Fibroblast of gingiva (primary cell): ENCODE data around the gene SEMG1.

Experiments
- DNase-seq: peaks from one replicate; pipeline ENCODE4 v3.0.0-alpha.2; 2011; ENCODE audit warnings: low read depth

SEMG1 gene

GRCh38 chr20:45221076-45221475 is 14.2 kb downstream of the SEMG1 start, which contains the start of gene SEMG2:
SEMG2 (plus strand) TSS chr20:45221373; CDS start chr20:45221390, 17 bp downstream.
- no peak for DNase-seq

- no peak for DNase-seq
These were observed 16.3 kb downstream of the SEMG1 start for GRCh38 chr20:45223136-45223535.

DNA sequence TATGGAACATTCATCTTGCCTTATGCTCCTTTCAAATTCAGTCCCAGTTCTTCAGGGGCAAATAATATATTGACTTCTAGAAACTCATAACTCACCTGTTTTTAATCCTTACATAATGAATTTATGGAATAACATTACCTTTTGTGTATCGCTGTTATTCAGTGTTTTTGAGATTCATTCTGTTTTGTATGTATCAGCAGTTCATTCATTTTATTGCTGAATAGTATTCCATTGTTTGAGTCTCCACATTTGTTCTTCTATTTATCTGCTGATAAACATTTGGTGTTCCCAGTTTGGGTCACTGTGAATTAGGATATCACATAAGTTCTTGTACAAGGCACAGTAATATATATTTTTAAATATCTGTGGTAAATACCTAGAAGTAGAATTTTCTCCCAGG is 19.5 kb downstream of the SEMG1 start:
- no peak for DNase-seq

GRCh38 chr20:45229264-45230056 is 22.6 kb downstream of the SEMG1 start:
- no peak for DNase-seq

GRCh38 chr20:45230631-45231030 is 23.8 kb downstream of the SEMG1 start:
- DNase-seq = no peak

DNA sequence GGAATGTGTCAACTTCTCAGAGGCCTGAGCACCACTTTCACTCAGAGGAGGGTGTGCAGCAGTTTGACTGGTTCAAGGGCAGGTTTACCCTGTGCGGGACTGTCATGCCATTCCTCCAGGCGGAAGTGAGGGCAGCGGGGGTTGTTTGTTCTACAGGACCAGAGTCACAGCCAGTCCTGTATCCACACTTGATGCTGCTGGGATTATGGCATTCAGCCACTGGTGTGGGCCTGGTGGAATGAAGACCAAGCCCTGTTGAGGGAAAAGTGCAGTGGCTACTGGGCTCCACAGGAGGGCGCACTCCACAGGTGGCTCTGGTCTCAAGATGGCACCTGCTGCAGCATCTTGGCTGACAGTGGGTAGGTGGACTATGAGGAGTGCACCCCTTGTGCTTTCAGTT is 29.2 kb downstream of the SEMG1 start:
- no peak for DNase-seq

DNA sequence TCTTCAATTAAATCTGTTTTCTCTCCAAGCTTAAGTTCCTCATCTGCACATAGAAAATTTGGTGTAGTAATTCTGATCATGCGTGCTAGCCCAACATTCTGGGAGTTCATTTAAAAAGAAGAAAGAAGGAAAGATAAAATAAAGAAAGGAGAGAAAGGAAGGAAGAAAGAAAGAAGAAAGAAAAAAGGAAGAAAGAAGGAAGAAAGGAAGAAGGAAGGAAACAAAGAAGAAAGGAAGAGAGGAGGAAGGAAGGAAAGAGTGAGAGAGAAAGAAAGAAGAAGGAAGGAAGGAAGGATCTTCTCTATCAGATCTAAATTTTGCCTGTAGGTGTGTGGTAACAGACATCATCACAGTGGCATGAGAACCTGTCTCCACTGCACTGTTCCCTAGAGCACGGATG is 31.3 kb downstream of the SEMG1 start:
- no peak for DNase-seq

DNA sequence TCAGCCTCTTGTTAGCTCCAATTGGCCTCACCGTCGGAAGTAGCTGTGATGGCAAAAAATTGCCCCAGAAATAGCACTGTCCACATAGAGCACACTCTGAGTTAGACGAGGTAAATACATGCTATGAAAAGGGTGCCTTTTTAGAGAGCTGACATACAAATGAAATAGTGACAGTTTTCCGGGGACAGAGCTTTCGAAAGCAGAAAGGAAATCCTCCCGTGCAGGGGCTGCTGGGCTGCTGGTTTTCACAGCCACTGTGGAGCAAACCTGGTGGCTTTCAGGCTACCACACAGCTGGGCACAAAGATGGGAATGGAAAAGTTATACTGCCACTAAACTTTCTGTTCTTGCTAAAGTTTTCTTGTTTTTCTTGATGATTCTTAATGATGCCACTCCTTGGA is 39.3 kb downstream of the SEMG1 start:
- DNase-seq = no peak

- DNase-seq = no peak
These were observed 41.0 kb downstream of the SEMG1 start for GRCh38 chr20:45247865-45248264.

- no peak for DNase-seq
These were observed 41.8 kb downstream of the SEMG1 start for GRCh38 chr20:45248609-45249008.

DNA sequence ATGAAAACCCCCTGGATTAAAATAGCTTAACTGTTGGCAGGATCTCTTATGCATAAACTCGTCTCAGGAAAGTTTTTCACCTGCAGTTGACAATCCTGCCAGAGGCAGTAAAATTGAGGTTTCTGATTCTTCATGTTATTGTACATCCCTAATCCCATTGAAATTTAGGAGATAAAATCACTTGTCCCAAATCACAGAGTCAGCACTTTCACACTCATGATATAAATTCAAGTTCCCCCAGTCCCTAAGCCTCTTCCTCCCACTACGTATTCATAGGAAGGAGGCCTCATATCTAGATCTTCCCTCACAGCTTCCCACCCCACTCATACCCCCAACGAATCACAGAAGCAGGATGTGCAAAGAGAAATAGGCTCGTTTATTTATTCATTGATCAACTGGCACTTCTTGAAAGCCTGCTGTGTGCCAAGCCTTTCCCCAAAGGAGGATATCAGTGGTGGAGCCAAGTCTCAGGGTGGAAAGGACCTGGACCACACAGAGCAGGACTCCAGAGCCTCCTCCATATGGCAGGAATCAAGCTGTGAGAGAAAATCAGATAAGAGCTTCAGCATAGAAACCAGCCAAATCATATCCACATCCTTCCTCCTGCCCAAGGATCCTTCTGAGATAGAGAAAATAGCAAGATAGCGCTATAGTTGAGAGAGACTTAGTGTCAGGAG is 45.2 kb downstream of the SEMG1 start:
- no peak for DNase-seq

DNA sequence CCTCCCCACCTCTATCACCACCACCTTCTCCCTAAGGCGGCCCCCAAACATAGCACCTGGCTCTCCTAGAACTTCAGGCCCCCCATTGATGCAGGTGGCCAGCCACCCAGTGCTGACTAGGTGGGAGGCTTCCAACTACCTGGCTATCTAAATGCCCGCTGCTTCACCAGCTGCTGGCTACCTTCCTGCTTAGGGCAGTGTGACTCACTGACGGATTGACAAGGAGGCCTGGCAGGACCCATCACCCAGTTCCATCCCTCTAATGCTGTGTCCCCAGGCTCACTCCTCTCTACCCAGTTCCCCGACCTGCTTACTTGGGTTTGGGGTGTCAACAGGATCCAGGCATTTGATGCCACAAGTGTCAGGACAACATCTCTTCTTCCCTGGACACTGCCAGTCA is 46.4 kb downstream of the SEMG1 start:
- DNase-seq = no peak

DNA sequence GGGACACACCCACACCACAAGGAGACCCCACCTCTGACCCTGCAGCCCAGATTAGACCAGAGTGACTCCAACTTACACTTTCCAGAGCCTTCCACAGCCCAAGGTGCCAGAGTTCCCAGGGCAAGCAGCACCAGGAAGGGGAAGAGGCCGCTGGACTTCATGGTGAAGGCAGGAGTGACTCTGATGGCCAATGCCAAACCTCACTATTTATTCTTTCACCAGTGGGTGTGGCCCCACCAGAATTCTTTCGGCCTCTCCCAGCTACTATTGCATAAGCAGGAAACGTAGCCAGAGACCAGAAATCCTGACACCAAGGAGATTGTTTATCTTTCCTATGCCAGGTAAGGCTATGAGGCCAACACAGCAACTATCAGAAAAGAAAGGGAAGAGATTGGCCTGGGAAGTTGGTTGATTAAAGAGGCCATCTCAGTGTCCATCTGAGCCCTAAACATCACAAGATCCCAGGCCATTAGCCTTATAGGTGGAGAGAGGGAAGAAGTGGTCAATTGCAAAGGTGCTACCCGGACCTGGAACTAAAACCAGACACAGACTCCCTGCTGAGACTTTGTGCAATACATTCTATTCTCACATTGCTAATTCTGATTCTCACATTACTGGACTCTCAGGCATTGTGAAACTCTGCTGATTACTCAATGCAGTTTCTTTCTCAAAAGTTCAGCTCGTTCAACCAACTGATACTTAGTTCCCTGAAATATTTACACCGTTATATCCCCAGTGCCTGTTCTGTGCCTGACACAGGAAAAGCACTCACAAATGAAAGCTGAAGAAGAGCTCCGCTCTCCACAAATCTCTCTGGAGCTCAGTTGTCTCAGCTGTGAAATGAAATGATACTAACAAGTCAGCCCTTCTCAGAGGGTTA is 47.8 kb downstream of the SEMG1 start, which contains the start of gene SLPI:
TSS of gene SLPI (minus strand) at position 182 of the 880 bp plus-strand sequence. CDS start at position 161, 21 bp downstream.
- DNase-seq = peak; percentile 71

- DNase-seq = no peak
These were observed 50.3 kb downstream of the SEMG1 start for GRCh38 chr20:45257161-45257560.

DNA sequence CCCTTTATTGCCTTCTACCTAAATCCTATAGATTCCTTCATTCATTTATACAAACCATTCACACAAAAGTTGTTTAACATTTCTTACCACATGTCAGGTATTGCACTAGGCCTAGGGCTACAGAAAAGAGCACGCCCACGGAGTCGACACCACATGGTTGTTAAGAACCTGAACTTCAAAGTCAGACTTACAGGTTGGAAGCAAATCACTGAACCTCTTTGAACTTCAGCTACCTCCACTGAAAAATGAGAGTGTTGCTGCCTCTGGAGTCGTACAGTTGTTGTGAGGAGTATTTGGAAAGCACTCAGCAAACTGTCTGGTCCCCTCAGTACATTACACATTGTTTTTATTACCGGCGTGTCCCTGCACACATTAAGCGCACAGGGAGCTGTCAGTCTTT is 50.9 kb downstream of the SEMG1 start:
- DNase-seq = no peak

DNA sequence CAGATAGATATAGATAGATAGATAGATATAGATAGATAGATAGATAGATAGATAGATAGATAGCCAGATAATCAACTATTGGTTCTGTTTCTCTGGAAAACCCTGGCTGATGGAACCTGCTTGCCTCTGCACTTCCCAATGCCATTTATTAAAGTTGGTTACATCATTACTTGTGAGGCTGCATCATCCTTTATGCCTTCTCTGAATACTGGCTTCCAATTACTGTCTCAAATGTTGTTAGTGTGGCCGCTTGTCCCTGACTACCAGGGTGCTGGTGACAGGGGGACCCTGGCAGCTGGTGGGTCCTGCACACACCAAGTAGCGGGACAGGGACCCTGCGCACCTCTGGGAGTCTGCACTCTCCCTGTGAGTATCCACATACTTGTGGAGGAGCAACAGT is 51.4 kb downstream of the SEMG1 start:
- no peak for DNase-seq

- no peak for DNase-seq
These were observed 51.8 kb downstream of the SEMG1 start for GRCh38 chr20:45258664-45259063.
